Posterior vena cava (tissue), 2 donors: ENCODE results near the gene STK32B. TPM values are rescaled to one million over a fixed set of nuclear protein-coding genes. Genes with fewer than 3 reads are reported as not detected.
"Not testable (repeated sequence)": the region's sequence is repeated elsewhere in the genome, so short reads cannot be mapped to it uniquely, and the experiment has no call there.

Experiments used
- DNase-seq: peaks from one replicate; pipeline ENCODE4 v3.0.0-alpha.2; 2020; ENCODE audit warnings: low spot score
- intact Hi-C, 2 donors: fragments of 100-400 bp; cut with DNase I; formaldehyde crosslinking; loops; one replicate each; pipeline versions ENCODE4 v1.14.1 to v1.14.2; 2022 to 2023
- total RNA-seq, 2 donors: library from RNA; stranded (reverse); fragmentation: NEBNext Ultra II Directional; extraction: Animal tissue kit (Norgen Biotek cat#: 25700); gene quantifications; one replicate each; pipeline ENCODE4 v1.2.1, GENCODE V29; 2021
- donor health status: DM: yes; HTN: yes; CAD: no.
- donor health status: DM: yes; HTN: yes; CAD: no.

The STK32B gene
- total RNA-seq, 2 donors from 2014 or later: 3.1 to 3.5 TPM

- no peak for DNase-seq
- intact Hi-C loops: no loop called here
Observed at GRCh38 chr4:5215321-5215720, 164.0 kb downstream of the STK32B start.

GRCh38 chr4:5217421-5217820, 166.1 kb downstream of the STK32B start:
- intact Hi-C loops: no loop called here
- no peak for DNase-seq

GRCh38 chr4:5218376-5219069, 167.2 kb downstream of the STK32B start:
- no peak for DNase-seq
- intact Hi-C loops: no loop called here

GRCh38 chr4:5220028-5220427, 168.7 kb downstream of the STK32B start:
- intact Hi-C loops: no loop called here
- no peak for DNase-seq

- DNase-seq: no peak
- intact Hi-C loops: no loop called here
Observed at GRCh38 chr4:5222047-5222446, 170.8 kb downstream of the STK32B start.

- no peak for DNase-seq
- intact Hi-C loops: no loop called here
Observed at GRCh38 chr4:5222951-5223350, 171.7 kb downstream of the STK32B start.

- intact Hi-C loops: no loop called here
- no peak for DNase-seq
Observed at GRCh38 chr4:5224340-5224739, 173.1 kb downstream of the STK32B start.

- intact Hi-C loops: no loop called here
- DNase-seq: no peak
Observed at GRCh38 chr4:5232549-5232948, 181.3 kb downstream of the STK32B start.

- intact Hi-C loops: no loop called here
- DNase-seq: no peak
Observed at GRCh38 chr4:5237086-5237660, 185.9 kb downstream of the STK32B start.

- intact Hi-C loops: no loop called here
- DNase-seq: no peak
Observed at GRCh38 chr4:5238173-5238572, 186.9 kb downstream of the STK32B start.

GRCh38 chr4:5247061-5247460, 195.8 kb downstream of the STK32B start:
- DNase-seq, intact Hi-C loops: not testable (repeated sequence)

GRCh38 chr4:5247735-5248134, 196.5 kb downstream of the STK32B start:
- DNase-seq: no peak
- intact Hi-C loops: no loop called here

- intact Hi-C loops: no loop called here
- no peak for DNase-seq
Observed at GRCh38 chr4:5249727-5250126, 198.4 kb downstream of the STK32B start.

GRCh38 chr4:5250536-5250935, 199.3 kb downstream of the STK32B start:
- intact Hi-C loops, DNase-seq: not testable (repeated sequence)

- DNase-seq: no peak
- intact Hi-C loops: no loop called here
Observed at GRCh38 chr4:5256421-5256820, 205.1 kb downstream of the STK32B start.

- intact Hi-C loops: no loop called here
- no peak for DNase-seq
Observed at GRCh38 chr4:5257086-5257485, 205.8 kb downstream of the STK32B start.

GRCh38 chr4:5259471-5259870, 208.2 kb downstream of the STK32B start:
- intact Hi-C loops: no loop called here

GRCh38 chr4:5260121-5260520, 208.8 kb downstream of the STK32B start:
- intact Hi-C loops: no loop called here
- no peak for DNase-seq

More at GRCh38 chr4:5259471-5259870, 208.2 kb downstream of the STK32B start:
- no peak for DNase-seq

GRCh38 chr4:5261866-5262265, 210.6 kb downstream of the STK32B start:
- DNase-seq: no peak
- intact Hi-C loops: no loop called here

- intact Hi-C loops: no loop called here
Observed at GRCh38 chr4:5266991-5267390, 215.7 kb downstream of the STK32B start.

GRCh38 chr4:5267408-5267807, 216.1 kb downstream of the STK32B start:
- DNase-seq: no peak
- intact Hi-C loops: no loop called here

More at GRCh38 chr4:5266991-5267390, 215.7 kb downstream of the STK32B start:
- DNase-seq: no peak
